ENCODE results near the gene IRX4.
"Not testable (repeated sequence)": the region's sequence is repeated elsewhere in the genome, so short reads cannot be mapped to it uniquely, and the experiment has no call there.

Gene IRX4

DNA sequence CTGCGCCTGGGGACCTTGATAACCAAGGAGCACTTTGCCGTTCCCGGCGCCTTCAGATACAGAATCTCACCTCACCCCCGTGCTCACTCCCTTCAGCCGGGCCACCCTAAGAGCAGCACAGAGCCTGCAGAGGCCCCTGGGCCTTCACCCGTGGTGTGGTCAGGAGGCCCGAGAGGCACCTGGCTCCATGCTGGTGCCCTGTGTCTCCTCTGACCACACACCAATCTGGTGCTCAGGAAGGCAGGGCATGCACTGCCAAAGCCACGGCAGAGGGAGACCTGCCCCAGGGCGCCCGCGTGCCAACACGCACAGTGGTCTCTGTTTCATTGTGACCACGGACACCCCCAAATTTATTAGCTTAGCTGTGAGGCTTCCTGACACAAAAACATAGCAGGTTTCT lies 11.3 kb downstream of the IRX4 start:
- H3K36me3 Mint-ChIP-seq (ENCODE audit: low read depth): no peaks in the 10 kb centered on the region
- no peak overlapping the region for H3K27ac Mint-ChIP-seq
- TF ChIP-seq, protein P1, sequence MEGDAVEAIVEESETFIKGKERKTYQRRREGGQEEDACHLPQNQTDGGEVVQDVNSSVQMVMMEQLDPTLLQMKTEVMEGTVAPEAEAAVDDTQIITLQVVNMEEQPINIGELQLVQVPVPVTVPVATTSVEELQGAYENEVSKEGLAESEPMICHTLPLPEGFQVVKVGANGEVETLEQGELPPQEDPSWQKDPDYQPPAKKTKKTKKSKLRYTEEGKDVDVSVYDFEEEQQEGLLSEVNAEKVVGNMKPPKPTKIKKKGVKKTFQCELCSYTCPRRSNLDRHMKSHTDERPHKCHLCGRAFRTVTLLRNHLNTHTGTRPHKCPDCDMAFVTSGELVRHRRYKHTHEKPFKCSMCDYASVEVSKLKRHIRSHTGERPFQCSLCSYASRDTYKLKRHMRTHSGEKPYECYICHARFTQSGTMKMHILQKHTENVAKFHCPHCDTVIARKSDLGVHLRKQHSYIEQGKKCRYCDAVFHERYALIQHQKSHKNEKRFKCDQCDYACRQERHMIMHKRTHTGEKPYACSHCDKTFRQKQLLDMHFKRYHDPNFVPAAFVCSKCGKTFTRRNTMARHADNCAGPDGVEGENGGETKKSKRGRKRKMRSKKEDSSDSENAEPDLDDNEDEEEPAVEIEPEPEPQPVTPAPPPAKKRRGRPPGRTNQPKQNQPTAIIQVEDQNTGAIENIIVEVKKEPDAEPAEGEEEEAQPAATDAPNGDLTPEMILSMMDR (IDR thresholded peaks at IDR 0.05; ENCODE audit: unreplicated experiment in 3 of 3): no peak
- H3K4me1 Mint-ChIP-seq: peaks cover 6% of the 10 kb centered on the region
- H3K27me3 Mint-ChIP-seq (ENCODE audit: low read depth): peaks cover 73% of the 10 kb centered on the region
- H3K9me3 Mint-ChIP-seq: no peaks in the 10 kb centered on the region
- no peak overlapping the region for H3K4me3 Mint-ChIP-seq

DNA sequence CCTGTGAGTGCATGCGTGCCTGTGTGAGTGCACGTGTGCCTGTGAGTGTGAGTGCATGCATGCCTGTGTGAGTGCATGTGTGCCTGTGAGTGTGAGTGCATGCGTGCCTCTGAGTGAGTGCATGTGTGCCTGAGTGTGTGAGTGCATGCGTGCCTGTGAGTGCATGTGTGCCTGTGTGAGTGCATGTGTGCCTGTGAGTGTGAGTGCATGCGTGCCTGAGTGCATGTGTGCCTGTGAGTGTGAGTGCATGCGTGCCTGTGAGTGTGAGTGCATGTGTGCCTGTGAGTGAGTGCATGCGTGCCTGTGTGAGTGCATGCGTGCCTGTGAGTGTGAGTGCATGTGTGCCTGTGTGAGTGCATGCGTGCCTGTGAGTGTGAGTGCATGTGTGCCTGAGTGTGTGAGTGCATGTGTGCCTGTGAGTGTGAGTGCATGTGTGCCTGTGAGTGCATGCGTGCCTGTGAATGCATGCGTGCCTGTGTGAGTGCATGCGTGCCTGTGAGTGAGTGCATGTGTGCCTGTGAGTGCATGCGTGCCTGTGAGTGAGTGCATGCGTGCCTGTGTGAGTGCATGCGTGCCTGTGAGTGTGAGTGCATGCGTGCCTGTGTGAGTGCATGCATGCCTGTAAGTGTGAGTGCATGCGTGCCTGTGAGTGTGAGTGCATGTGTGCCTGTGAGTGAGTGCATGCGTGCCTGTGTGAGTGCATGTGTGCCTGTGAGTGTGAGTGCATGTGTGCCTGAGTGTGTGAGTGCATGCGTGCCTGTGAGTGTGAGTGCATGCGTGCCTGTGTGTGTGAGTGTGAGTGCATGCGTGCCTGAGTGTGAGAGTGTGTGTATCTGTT lies 12.1 kb downstream of the IRX4 start:
- H3K9me3 Mint-ChIP-seq; H3K36me3 Mint-ChIP-seq (ENCODE audit: low read depth); H3K4me1 Mint-ChIP-seq; H3K4me3 Mint-ChIP-seq; H3K27ac Mint-ChIP-seq: not testable (repeated sequence)
- peaks cover 75% of the 10 kb centered on the region for H3K27me3 Mint-ChIP-seq (ENCODE audit: low read depth)

DNA sequence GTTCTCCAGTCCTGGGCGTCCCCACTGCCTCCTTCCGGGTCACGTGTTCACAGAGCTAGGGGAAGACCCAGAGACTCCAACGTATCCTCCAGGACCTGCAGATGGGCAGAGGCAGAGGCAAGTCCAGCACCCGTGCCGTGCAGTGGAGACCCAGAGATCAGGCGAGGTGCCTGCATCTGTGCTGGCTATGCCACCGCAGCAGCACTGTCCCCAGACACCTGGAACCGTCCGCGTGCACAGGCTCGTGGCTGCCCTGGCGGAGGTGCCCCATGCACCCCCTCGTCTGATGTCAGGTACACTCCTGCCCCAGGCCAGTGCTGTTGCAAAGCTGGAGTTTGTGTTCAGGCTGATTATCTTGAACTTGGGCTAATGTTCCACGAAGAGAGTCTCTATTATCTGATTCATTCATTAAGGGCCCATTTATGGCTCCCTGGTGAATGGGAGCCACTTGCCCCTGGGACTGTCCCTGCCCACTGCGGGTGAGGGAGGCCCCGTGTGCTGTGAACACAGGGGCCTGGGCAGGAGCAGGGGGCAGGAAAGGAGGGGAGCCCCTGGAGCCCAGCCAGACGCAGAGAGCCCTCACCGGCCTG lies 13.7 kb downstream of the IRX4 start:
- peaks cover 71% of the 10 kb centered on the region for H3K27me3 Mint-ChIP-seq (ENCODE audit: low read depth)
- H3K36me3 Mint-ChIP-seq (ENCODE audit: low read depth): no peaks in the 10 kb centered on the region
- TF ChIP-seq, protein P1 (IDR thresholded peaks at IDR 0.05; ENCODE audit: unreplicated experiment in 3 of 3): no peak
- H3K9me3 Mint-ChIP-seq: no peaks in the 10 kb centered on the region
- no peaks in the 10 kb centered on the region for H3K4me1 Mint-ChIP-seq
- H3K4me3 Mint-ChIP-seq: no peak overlapping the region
- H3K27ac Mint-ChIP-seq: no peak overlapping the region

DNA sequence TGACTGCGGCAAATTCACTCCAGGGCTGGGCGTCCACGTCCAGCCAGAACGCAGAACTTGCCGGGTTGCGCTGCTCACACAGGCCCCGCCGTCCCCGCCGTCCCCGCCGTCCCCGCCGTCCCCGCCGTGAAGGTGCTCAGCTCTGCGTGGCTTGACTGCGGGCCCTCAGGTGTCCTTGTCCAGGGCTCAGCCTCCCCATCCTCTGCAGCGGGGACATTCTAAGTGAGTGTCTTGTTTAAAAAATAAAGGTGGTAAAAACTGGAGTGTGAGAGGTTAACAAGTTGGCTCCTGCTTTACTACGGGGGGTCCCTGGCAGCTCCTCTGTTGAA lies 14.9 kb downstream of the IRX4 start:
- H3K27ac Mint-ChIP-seq: no peak overlapping the region
- no peaks in the 10 kb centered on the region for H3K36me3 Mint-ChIP-seq (ENCODE audit: low read depth)

DNA sequence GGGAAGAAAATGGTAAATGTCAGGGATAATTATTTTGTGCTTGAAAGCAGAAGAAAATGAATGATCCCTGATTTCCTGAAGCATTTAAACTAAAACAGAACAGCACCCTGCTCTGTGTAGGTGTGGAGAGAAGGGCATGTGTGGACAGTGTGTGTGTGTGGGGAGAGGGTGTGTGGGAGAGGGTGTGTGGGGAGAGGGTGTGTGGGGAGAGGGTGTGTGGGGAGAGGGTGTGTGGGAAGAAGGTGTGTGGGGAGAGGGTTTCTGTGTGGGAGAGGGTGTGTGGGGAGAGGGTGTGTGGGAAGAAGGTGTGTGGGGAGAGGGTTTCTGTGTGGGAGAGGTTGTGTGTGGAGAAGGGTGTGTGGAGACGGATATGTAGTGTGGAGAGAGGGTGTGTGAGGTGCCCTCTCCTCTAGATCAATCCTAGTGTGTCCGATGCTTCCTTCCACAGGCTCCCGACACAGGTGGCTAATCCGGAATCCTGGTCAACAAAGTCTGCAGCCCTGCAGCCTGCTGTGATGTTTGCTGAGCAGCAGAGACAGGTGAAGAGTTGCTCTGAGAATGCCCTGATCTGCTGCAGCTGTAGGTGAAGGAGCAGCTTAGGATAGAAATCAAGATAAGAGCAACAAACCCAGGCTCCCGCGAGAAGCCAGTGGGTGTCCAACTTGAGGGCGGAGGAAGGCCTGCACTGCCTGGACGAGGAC lies 15.5 kb downstream of the IRX4 start:
- TF ChIP-seq, protein P1 (IDR thresholded peaks at IDR 0.05; ENCODE audit: unreplicated experiment in 3 of 3): no peak
- H3K9me3 Mint-ChIP-seq: no peaks in the 10 kb centered on the region
- H3K27me3 Mint-ChIP-seq (ENCODE audit: low read depth): peaks cover 70% of the 10 kb centered on the region
- H3K27ac Mint-ChIP-seq: no peak overlapping the region
- H3K36me3 Mint-ChIP-seq (ENCODE audit: low read depth): no peaks in the 10 kb centered on the region
- H3K4me3 Mint-ChIP-seq: no peak overlapping the region
- no peaks in the 10 kb centered on the region for H3K4me1 Mint-ChIP-seq

More for the DNA sequence above, 14.9 kb downstream of the IRX4 start:
- Mint-ChIP-seq H3K27me3 (ENCODE audit: low read depth) (peaks cover 71% of the 10 kb centered on the region), H3K4me3 (no peak overlapping the region), H3K9me3 (no peaks in the 10 kb centered on the region), H3K4me1 (no peaks in the 10 kb centered on the region)
- TF ChIP-seq, protein P1 (IDR thresholded peaks at IDR 0.05; ENCODE audit: unreplicated experiment in 3 of 3): no peak

DNA sequence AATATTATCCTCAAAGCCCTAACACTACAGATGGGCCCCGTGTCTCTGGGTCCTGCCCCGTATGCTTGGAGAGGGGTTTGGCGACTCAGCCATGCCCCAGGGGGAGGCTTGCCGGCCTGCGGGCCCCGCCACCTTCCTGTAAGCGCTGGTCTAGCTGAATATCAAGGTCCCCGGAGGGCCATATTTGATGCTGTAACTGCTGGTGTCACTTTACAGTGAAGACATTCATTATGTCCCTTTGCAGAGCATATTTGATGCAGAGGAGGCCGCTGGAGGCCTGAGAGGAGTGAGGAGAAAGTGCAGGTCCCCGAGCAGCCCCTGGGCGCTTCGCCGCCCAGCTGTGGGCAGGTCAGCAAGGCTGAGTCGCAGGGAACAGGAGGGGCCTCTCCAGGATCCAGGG lies 16.8 kb downstream of the IRX4 start:
- Mint-ChIP-seq H3K9me3 (no peaks in the 10 kb centered on the region), H3K27me3 (ENCODE audit: low read depth) (peaks cover 69% of the 10 kb centered on the region), H3K36me3 (ENCODE audit: low read depth) (no peaks in the 10 kb centered on the region), H3K27ac (no peak overlapping the region), H3K4me1 (no peaks in the 10 kb centered on the region), H3K4me3 (no peak overlapping the region)
- TF ChIP-seq, protein P1 (IDR thresholded peaks at IDR 0.05; ENCODE audit: unreplicated experiment in 3 of 3): no peak
